ENCODE data around the gene SIGLEC11. TPM values are rescaled to one million over a fixed set of nuclear protein-coding genes. Genes with fewer than 3 reads are reported as not detected.
"Not testable (repeated sequence)": the region's sequence is repeated elsewhere in the genome, so short reads cannot be mapped to it uniquely, and the experiment has no call there.

SIGLEC11 gene, protein sequence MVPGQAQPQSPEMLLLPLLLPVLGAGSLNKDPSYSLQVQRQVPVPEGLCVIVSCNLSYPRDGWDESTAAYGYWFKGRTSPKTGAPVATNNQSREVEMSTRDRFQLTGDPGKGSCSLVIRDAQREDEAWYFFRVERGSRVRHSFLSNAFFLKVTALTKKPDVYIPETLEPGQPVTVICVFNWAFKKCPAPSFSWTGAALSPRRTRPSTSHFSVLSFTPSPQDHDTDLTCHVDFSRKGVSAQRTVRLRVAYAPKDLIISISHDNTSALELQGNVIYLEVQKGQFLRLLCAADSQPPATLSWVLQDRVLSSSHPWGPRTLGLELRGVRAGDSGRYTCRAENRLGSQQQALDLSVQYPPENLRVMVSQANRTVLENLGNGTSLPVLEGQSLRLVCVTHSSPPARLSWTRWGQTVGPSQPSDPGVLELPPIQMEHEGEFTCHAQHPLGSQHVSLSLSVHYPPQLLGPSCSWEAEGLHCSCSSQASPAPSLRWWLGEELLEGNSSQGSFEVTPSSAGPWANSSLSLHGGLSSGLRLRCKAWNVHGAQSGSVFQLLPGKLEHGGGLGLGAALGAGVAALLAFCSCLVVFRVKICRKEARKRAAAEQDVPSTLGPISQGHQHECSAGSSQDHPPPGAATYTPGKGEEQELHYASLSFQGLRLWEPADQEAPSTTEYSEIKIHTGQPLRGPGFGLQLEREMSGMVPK
- 1 to 10 TPM in 5 of 6 experiments, under 1 TPM in 1; 0.74 to 3.0 (median 1.7) TPM for total RNA-seq
- long read RNA-seq: 0 reads

DNA sequence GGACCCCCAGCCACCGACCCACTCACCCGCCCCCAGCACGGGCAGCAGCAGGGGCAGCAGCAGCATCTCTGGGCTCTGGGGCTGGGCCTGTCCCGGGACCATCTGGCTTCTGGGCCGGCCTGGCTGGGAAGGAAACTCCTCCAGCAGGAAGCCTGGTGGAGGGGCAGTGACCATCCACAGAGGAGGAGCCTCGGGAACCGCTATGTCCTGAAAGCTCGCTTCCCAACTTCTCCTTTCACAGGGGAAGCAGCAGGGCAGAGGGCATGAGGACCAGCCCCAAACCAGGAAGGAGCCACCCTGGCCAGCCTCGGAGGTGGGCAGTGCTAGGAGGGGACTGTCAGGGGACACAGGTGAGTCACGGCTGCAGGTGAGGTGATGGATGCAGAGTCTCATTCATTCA lies at the start of gene SIGLEC11:
Gene SIGLEC11 (minus strand): TSS at position 193 of the 400 bp plus-strand sequence. CDS start 91 bp downstream, at position 102.
- DNase-seq; H3K4me1 ChIP-seq; H3K36me3 ChIP-seq; H3K27ac ChIP-seq; H3K27me3 ChIP-seq; intact Hi-C loops (cut with DNase I); H3K9me3 ChIP-seq; H3K4me3 ChIP-seq: not testable (repeated sequence)
- ATAC-seq: peak; percentile 62 to 79 (median 76)
- whole genome bisulfite sequencing (ENCODE audit: insufficient coverage, low coverage, low lambda C conversion rate, missing lambda C conversion rate): 10% methylated on average over 1 of the region's 10 CpGs

DNA sequence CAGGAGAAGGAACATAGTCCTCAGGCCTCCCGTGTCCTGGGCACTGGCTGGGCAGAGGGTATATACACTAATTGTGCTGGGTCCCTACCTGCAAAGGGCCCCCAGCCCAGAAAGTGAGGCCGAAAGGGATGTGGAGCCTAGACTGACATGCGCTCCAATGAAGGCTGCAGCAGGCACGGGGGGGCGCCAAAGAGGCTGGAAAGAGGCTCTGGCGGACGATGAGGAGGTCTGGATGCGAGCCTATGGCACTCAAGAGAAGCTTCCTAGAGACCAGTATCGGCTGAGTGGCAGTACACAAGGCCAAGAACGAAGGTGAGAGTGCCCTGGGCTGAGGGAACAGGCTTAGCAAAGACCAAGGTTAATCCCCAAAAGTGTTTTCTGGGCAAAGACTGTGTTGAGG lies 47.6 kb upstream of the SIGLEC11 start:
- no peaks in the 10 kb centered on the region for H3K9me3 ChIP-seq
- no peak overlapping the region for H3K27ac ChIP-seq
- intact Hi-C loops (cut with DNase I): no loop called here
- H3K27me3 ChIP-seq: no peaks in the 10 kb centered on the region
- TF ChIP-seq, protein P1, sequence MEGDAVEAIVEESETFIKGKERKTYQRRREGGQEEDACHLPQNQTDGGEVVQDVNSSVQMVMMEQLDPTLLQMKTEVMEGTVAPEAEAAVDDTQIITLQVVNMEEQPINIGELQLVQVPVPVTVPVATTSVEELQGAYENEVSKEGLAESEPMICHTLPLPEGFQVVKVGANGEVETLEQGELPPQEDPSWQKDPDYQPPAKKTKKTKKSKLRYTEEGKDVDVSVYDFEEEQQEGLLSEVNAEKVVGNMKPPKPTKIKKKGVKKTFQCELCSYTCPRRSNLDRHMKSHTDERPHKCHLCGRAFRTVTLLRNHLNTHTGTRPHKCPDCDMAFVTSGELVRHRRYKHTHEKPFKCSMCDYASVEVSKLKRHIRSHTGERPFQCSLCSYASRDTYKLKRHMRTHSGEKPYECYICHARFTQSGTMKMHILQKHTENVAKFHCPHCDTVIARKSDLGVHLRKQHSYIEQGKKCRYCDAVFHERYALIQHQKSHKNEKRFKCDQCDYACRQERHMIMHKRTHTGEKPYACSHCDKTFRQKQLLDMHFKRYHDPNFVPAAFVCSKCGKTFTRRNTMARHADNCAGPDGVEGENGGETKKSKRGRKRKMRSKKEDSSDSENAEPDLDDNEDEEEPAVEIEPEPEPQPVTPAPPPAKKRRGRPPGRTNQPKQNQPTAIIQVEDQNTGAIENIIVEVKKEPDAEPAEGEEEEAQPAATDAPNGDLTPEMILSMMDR (IDR thresholded peaks at IDR 0.05): peak in 2 of 4 donors; percentile 12 to 27
- TF ChIP-seq POLR2A (IDR thresholded peaks at IDR 0.05): no peak
- no peaks in the 10 kb centered on the region for H3K4me1 ChIP-seq
- H3K4me3 ChIP-seq: no peak overlapping the region
- ATAC-seq (peak in 1 of 4 donors; percentile 27), DNase-seq (no peak)
- 60% methylated on average over 4 of the region's 10 CpGs for WGBS (ENCODE audit: insufficient coverage, low coverage, low lambda C conversion rate, missing lambda C conversion rate)
- peaks cover 0 to 63% (median 22%) of the 10 kb centered on the region in 4 donors for H3K36me3 ChIP-seq

DNA sequence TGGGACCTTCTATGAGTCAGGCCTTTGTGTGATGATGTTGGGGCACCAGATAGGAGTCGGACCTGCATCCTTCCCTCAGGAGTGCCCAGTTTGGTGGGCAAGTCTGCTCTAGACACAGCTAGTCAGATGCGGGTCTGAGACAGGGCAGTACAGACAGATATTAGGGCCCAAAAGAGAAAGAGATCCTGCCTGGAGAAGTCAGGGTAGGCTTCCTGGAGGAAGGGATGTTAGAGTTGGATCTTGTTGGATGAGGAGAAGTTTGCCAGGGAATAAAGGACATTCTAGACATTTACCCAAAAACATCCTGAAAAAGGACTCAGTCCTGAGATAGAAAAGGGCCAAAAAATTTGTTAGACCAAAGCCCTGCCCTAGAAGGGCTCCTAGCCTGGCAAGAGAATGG lies 47.0 kb upstream of the SIGLEC11 start:
- 100% methylated on average over 2 of the region's 2 CpGs for WGBS (ENCODE audit: insufficient coverage, low coverage, low lambda C conversion rate, missing lambda C conversion rate)
- intact Hi-C loops (cut with DNase I): no loop called here
- H3K27me3 ChIP-seq: no peaks in the 10 kb centered on the region
- H3K4me1 ChIP-seq: no peaks in the 10 kb centered on the region
- H3K27ac ChIP-seq: no peak overlapping the region
- no peak for DNase-seq
- no peak for ATAC-seq
- TF ChIP-seq, protein P1 (IDR thresholded peaks at IDR 0.05): no peak
- TF ChIP-seq POLR2A (IDR thresholded peaks at IDR 0.05): no peak
- no peaks in the 10 kb centered on the region for H3K9me3 ChIP-seq
- H3K4me3 ChIP-seq: no peak overlapping the region
- H3K36me3 ChIP-seq: peaks cover 0 to 63% (median 20%) of the 10 kb centered on the region in 4 donors

DNA sequence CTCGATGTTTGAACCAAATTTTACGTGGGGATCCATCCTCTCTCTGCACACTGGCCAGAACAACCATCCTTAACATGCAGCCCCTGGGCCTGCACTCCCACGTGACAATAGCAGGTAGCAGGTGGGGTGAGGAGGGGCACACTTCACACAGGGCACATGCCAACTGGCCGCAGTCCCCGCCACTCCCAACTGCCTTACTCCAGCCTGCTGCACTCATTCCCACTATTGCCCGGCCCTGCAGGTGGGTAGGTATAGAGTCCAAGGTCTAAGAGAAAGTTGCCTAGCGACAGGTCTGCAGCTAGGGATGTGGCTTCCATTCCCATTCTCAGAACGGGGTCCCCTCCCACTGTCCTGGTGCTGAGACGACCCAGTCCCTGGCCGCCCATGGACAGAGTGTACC lies 46.2 kb upstream of the SIGLEC11 start:
- intact Hi-C loops (cut with DNase I): no loop called here
- H3K36me3 ChIP-seq: peaks cover 0 to 68% (median 24%) of the 10 kb centered on the region in 4 donors
- DNase-seq (no peak), ATAC-seq (no peak)
- no peaks in the 10 kb centered on the region for H3K9me3 ChIP-seq
- no peak overlapping the region for H3K27ac ChIP-seq
- H3K4me1 ChIP-seq: no peaks in the 10 kb centered on the region
- TF ChIP-seq, protein P1 (IDR thresholded peaks at IDR 0.05): no peak
- no peak for TF ChIP-seq POLR2A (IDR thresholded peaks at IDR 0.05)
- no peaks in the 10 kb centered on the region for H3K27me3 ChIP-seq
- no peak overlapping the region for H3K4me3 ChIP-seq
- no CpG with 5 or more reads among the region's 10 CpGs for WGBS (ENCODE audit: insufficient coverage, low coverage, low lambda C conversion rate, missing lambda C conversion rate)

DNA sequence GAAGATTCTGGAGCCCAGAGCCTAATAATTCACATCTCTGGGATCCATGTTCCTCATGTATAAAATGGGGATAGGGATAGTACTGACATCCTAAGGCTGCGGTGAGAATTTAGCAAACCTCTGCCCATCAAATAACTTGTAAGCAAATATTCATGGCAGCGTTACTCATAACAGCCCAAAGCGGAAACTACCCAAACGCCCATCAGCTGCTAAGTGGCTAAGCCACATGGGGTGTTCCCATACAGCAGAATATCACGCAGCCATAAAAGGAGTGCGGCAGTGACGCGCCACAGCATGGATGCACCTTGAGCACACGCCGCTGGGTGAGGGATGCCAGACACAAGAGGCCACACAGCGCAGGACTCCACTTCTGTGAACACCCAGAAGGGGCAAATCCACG lies 44.5 kb upstream of the SIGLEC11 start:
- intact Hi-C loops (cut with DNase I): no loop called here
- Histone ChIP-seq H3K4me3 (no peak overlapping the region), H3K27ac (no peak overlapping the region), H3K9me3 (no peaks in the 10 kb centered on the region), H3K4me1 (no peaks in the 10 kb centered on the region), H3K27me3 (no peaks in the 10 kb centered on the region), H3K36me3 (peaks cover 0 to 83% (median 26%) of the 10 kb centered on the region in 4 donors)
- TF ChIP-seq, protein P1 (IDR thresholded peaks at IDR 0.05): no peak
- no peak for TF ChIP-seq POLR2A (IDR thresholded peaks at IDR 0.05)
- ATAC-seq (no peak), DNase-seq (no peak)
- 97% methylated on average over 4 of the region's 12 CpGs for WGBS (ENCODE audit: insufficient coverage, low coverage, low lambda C conversion rate, missing lambda C conversion rate)

Data from right lobe of liver (tissue), 6 donors.